HL-60/S4 (cell line): ENCODE data around the gene PVALEF.

Experiments
- in situ Hi-C: fragments of 300-500 bp; cut with MboI; formaldehyde crosslinking; loops from 2 replicates; pipeline ENCODE4 v1.14.3; 2022; ENCODE audit warnings: low sequenced_read_pairs

Gene PVALEF

DNA sequence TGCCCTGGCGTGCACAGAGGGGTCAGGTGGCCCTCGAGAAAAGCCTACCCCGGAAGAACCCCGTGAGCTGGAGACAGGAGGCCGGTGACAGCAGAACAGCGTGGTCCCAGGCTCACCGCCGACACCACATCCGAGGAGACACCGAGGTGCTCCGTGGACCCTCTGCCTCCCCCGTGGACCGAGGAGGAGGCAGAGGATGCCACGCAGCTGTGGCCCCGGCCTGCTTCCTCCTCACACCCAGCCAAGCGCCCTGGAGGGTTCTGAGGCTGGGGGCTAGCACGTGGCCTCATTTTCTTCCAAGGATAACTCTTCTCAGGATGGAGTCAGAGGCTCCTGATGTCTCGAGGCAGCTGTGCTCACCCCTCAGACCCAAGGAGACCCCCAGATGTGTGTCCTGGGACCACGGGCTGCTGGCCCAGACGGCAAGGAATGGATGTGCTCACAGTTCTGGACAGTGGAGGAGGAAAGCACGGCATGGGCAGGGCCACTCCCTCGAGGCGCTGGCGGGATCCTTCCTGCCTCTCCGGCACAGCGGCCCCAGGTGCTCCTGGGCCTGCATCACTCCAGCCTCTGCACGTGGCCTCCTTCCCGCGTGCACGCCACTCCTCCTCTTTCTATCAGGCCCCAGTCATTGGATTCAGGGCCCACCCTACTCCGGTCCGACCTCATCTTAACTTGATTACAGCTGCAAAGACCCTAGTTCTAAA is 4.4 kb upstream of the PVALEF start:
- in situ Hi-C loops, result no loop called here

DNA sequence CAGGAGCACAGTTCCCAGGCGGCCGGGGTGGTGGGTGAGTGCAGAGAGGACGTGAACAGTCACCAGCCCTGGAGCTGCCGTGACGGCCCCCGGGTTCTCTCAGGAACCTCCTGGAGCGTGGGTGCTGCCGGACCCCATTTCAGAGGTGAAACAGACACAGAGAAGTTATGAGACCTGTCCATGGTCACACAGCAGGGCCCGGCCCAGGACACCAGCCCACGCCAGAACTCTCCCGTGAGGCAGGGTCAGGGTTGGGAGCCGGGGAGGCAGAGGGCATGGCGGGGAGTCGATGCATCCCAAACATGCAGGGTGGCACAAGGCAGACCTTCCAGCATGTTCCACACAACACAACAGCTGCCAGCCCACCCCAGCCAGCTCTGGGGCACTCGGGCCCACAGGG is 3.8 kb upstream of the PVALEF start:
- in situ Hi-C loops, result no loop called here

DNA sequence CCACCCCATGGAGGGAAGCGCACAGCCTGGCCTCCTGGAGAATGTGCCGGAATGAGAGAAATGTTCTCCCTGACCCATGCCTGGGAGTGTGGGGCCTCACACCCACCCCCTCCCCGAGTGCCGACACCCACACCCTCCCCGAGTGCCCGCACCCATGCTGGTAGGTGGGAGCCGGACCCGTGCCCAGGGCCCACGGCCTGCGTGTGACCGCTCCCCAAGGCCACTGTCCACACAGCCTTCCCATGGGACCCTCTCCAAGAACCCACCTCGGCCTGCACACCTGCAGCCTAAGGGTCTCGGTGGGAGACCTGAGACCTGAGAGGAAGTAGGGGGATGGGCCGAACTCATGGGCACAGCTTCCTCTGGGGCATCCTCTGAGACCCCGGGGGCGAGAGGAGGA is 3.3 kb upstream of the PVALEF start:
- in situ Hi-C loops, result no loop called here

DNA sequence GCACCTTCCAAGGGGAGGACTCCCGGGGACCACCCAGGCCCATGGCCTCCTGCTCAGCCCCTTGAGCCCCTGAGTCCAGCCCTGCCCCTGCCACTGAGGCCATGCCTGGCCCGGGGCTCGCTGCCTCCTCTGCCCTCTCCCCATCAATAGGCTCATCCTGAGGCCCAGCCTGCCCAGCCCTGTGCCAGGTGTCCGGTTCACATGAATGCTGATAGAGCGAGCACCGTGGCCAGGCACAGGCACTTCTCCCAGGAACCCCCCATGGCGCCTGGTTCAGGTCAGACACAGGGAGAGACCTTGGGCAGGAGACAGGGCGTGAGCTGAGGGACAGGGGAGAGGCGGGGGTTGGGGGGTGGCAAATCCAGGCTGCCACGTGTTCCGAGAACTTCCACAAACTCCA is 2.8 kb upstream of the PVALEF start:
- in situ Hi-C loops, result no loop called here

DNA sequence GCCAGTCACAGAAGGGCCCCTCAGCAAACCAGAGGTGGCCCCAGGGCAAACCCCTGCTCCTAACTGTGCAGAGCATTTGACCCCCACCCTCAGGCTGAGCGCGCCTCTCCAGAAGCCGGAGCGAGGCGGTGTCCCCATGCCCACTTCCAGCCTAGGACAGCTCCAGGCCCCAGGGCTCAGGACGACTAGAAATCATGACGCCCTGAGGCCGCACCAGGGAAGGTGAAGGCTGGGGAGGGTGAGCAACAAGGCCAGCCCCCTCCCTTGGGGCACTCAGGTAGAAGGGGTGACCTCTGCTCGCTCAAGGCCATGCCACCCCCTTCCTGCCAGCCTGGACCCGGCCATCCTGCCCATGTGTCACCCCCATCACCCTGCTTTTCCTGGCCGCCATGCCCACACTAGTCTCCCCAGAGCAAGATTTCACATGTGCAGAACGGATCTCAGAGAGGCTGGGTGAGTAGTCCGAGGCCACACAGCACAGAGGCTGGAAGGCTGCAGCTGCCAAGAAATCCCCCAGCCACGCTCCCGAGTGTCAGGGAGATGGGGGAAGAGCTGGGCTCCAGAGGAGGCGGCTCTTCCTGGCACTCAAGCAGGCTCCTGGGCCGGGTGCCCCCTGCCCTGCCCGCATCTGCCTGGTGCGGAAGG is 2.1 kb upstream of the PVALEF start:
- in situ Hi-C loops, result no loop called here

GRCh38 chr17:81163703-81164370 is 1.5 kb upstream of the PVALEF start:
- in situ Hi-C loops, result no loop called here

GRCh38 chr17:81164371-81165245 is 699 bp upstream of the PVALEF start:
- in situ Hi-C loops, result no loop called here

DNA sequence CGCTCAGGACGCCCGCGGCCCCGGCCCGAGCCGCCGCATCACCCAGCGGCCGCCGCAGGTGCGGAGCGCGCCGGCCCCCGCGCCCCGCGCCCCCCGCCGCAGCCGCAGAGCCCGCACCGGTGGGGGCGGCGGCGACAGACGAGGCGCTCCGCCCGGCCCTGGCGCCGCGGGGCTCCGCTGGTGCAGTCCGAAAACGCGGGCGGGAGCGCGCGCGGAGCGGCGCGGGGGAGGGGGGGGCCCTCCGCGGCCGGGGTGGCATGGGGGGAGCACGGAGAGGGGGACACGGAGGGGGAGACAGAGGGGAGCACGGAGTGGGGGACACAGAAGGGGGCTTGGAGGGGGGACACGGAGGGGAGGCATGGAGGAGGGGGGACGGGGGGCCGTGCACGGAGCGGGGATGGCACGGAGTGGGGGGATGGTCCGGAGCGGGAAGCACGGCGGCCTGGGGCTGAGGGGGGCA is 756 bp downstream of the PVALEF start, which contains the start of gene AATK:
Gene AATK (minus strand): TSS at position 189 of the 460 bp plus-strand sequence. CDS start 229 bp downstream, outside the sequence.
- in situ Hi-C loops, result no loop called here

- in situ Hi-C loops, result no loop called here
Measured at GRCh38 chr17:81167194-81167524, 1.9 kb downstream of the PVALEF start.

- in situ Hi-C loops, result no loop called here
Measured at GRCh38 chr17:81167638-81168037, 2.3 kb downstream of the PVALEF start.

GRCh38 chr17:81169870-81170309 is 4.6 kb downstream of the PVALEF start:
- in situ Hi-C loops, result no loop called here

DNA sequence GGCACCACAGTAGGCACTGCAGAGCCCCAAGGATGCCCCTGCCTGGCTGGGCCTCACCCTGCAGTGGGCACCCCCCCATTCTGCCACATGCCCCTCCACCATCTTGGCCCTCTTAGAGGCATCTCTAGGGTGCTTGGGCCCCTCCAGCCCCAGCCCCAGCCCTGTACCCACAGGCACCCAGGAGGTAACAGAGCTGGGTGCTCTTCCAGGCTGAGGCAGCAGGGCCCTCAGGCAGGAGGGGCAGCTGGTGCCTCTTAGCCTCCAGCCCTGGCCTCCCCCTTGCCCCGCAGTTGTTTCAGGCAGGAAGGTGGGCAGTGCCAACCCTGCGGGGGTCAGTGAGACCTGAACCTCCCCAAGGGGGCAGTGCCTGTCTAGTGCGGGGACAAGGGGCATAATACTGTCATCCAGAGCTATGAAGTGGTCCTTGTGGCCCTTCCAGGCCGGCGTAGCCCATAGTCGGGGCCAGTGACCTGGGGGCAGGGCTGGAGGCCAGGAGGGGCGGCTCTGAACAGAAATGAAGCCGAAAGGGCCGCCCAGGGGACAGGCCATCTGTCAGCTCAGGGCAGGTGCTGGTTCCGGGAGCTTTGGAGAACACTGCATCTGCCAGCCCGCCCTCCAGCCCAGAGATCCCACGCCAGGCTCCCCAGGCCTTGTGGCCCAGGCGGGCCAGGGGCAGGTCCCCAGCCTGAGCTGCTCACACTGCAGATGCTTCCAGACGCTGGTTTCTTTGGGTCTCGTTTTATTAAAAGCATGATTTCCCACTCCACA is 5.6 kb downstream of the PVALEF start:
- in situ Hi-C loops, result no loop called here

GRCh38 chr17:81171941-81172340 is 6.6 kb downstream of the PVALEF start:
- in situ Hi-C loops, result no loop called here

DNA sequence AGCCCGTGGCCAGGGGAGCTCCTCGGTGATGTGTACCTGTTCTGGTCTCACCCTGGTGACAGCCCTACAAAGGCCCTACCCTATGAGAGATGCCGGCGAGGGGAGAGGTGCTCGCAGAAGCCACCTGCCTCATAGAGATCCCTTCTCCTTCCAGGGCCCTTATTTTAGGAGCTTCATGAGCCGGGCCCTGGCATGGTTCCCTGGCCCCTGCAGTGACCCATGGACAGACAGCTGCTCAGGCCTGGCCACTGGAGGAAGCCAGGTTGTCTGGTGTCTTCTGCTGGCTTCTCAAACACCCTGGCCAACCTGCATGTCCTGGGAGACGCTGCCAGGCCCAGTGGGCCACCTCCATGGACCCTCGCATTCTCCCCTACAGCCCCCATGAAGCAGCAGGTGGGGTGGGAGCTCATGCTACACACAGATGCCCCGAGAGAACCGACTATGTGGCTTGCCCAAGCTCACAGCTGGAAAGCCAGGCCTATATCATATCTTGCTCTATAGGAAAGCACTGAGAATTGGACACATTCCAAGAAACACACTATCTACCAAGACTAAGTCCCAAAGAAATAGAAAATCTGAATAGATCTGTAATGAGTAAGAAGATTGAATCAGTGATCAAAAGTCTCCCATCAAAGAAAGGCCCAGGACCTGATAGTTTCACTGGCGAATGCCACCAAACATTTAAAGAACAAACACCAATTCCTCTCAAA is 7.9 kb downstream of the PVALEF start:
- in situ Hi-C loops, result no loop called here

- in situ Hi-C loops, result no loop called here
Measured at GRCh38 chr17:81173762-81174155, 8.5 kb downstream of the PVALEF start.

GRCh38 chr17:81176666-81177065 is 11.4 kb downstream of the PVALEF start:
- in situ Hi-C loops, result no loop called here

DNA sequence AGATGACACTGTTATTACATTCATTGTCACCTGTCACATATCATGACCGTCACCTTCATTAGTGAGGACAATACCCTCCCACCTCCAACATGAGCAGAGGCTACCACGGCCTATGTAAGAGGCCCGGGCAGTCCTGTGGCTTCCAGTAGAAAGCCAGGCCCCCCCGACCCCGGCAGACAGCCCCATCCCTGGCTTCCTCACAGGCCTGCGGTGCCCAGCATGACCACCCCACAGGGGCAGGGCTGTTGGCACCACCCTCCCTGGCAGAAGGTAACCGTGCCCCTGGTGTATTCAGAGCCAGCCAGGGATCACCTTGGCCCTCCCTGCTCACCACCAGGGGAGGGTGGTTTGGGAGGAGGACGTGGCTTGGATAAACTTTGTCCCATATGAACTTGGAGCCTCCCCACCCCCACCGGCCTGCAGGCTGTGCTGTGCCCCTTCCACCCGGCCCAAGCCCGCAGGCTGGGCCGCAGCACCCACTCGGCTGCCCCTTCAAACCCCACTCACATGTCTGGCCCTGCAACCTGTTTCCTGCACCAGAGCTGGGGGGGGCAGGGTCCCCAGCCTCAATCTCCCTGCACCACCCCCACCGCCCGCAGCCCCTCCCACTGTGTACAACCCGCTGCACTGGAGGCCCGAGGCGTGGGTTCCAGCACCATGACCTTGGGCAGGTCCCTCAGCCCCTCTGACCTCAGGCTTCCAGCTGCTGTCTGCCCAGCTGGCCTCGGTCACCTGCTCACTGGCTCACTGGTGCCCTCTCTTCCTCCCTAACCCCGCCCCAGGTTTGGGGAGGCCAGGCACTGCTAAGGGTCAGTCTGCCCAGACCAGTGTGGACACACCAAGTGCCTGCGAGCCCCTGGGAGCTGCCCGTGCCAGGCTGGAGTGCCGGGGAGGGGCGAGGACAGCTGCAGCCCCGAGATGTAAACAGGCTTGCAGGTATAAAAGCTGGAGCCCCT is 13.1 kb downstream of the PVALEF start:
- in situ Hi-C loops, result no loop called here

DNA sequence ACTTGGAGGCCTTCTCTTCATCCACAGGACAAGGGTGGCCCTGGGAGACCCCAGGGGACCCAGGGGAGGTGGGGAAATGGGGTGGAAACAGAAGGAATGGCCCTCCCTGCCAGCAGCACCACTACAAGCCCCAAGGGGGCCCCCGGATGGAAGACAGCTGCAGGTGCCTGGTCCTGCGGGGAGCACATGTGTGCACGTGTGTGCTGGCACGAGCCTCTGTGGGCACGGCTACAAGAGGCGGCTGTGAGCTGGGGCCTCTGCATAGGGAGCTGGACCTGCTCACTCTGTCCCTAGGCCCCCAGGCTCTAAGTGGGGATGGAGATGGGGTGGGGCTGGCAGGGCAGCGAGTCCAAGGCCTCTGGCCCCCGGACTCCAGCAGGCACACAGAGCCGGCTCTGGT is 13.9 kb downstream of the PVALEF start:
- in situ Hi-C loops, result no loop called here

DNA sequence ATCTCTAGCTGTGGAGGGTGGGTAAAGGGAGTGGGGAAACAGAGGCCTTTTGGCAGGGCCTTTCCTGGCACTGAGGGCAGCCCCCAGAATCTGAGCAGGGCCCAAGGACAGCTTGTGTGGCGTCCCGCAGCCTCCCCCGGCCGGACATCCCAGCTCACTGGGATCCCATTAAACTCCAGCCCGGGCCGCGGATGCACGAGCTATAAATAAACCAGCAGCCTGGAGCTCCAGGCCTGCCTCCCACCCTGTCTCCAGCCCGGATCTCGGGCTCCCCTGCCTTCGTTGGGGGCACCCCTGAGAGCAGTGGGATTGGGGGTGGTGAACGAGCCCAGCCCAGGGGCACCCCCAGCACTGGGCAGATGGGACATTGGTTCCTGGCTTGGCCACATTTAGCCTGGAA is 14.6 kb downstream of the PVALEF start:
- in situ Hi-C loops, result no loop called here
